Measurements from ENCODE around the gene FAM163B.

FAM163B gene

GRCh38 chr9:133641861-133642595 is 32.8 kb upstream of the FAM163B start:
- TF ChIP-seq CTCF (IDR thresholded peaks at IDR 0.05) = no peak

GRCh38 chr9:133641396-133641655 is 32.1 kb upstream of the FAM163B start:
- no peak for TF ChIP-seq CTCF (IDR thresholded peaks at IDR 0.05)

GRCh38 chr9:133640580-133641395 is 31.6 kb upstream of the FAM163B start:
- TF ChIP-seq CTCF (IDR thresholded peaks at IDR 0.05) = no peak

- no peak for TF ChIP-seq CTCF (IDR thresholded peaks at IDR 0.05)
Observed at GRCh38 chr9:133640160-133640559, 31.0 kb upstream of the FAM163B start.

GRCh38 chr9:133639613-133640012 is 30.4 kb upstream of the FAM163B start:
- TF ChIP-seq CTCF (IDR thresholded peaks at IDR 0.05) = no peak

- no peak for TF ChIP-seq CTCF (IDR thresholded peaks at IDR 0.05)
Observed at GRCh38 chr9:133638711-133639110, 29.5 kb upstream of the FAM163B start.

GRCh38 chr9:133638076-133638475 is 28.9 kb upstream of the FAM163B start:
- TF ChIP-seq CTCF (IDR thresholded peaks at IDR 0.05) = no peak
